HG03095 (cell line): Measurements from ENCODE around the gene CIPC.

Source experiments
- ATAC-seq: cut with Tn5 transposase; IDR thresholded peaks from one replicate; pipeline ENCODE4 v1.9.1; 2021; ENCODE audit warnings: moderate library complexity; ENCODE audit not compliant: unreplicated experiment

CIPC gene

GRCh38 chr14:77100961-77101360 is 2.9 kb downstream of the CIPC start:
- no peak for ATAC-seq

- ATAC-seq, result no peak
These were observed 4.1 kb downstream of the CIPC start for GRCh38 chr14:77102154-77102553.

- ATAC-seq, result no peak
These were observed 5.4 kb downstream of the CIPC start for GRCh38 chr14:77103475-77103874.

- ATAC-seq, result no peak
These were observed 5.9 kb downstream of the CIPC start for GRCh38 chr14:77103951-77104350.

GRCh38 chr14:77104393-77104792 is 6.3 kb downstream of the CIPC start:
- ATAC-seq, result no peak

GRCh38 chr14:77105145-77105939 is 7.3 kb downstream of the CIPC start:
- ATAC-seq, result no peak

GRCh38 chr14:77106666-77107065 is 8.6 kb downstream of the CIPC start:
- no peak for ATAC-seq

- ATAC-seq, result no peak
These were observed 9.2 kb downstream of the CIPC start for GRCh38 chr14:77107228-77107627.

- ATAC-seq, result no peak
These were observed 10.7 kb downstream of the CIPC start for GRCh38 chr14:77108753-77109152.

GRCh38 chr14:77109656-77110055 is 11.6 kb downstream of the CIPC start:
- ATAC-seq, result no peak

GRCh38 chr14:77110286-77110685 is 12.2 kb downstream of the CIPC start:
- no peak for ATAC-seq

- ATAC-seq, result no peak
These were observed 13.0 kb downstream of the CIPC start for GRCh38 chr14:77111021-77111420.

- ATAC-seq, result no peak
These were observed 15.6 kb downstream of the CIPC start for GRCh38 chr14:77113644-77114043.

- no peak for ATAC-seq
These were observed 16.6 kb downstream of the CIPC start for GRCh38 chr14:77114609-77115008.

GRCh38 chr14:77116172-77116817 is 18.2 kb downstream of the CIPC start:
- no peak for ATAC-seq

- no peak for ATAC-seq
These were observed 21.8 kb downstream of the CIPC start for GRCh38 chr14:77119851-77120250.

- peak; percentile 83 for ATAC-seq
These were observed 23.0 kb downstream of the CIPC start for GRCh38 chr14:77120771-77121743.

GRCh38 chr14:77122526-77123125 is 24.6 kb downstream of the CIPC start:
- ATAC-seq, result no peak

GRCh38 chr14:77123381-77124325 is 25.6 kb downstream of the CIPC start:
- ATAC-seq, result no peak
